Measurements from ENCODE around the gene CMTR2. TPM values are rescaled to one million over a fixed set of nuclear protein-coding genes. Genes with fewer than 3 reads are reported as not detected.

Gene CMTR2
- total RNA-seq, 2 donors from 2014 or later: 17.7 to 21.8 TPM

Other genes starting within 250 kb of the CMTR2 start
- 1 to 10 TPM in 1 of 2 donors, under 1 TPM in 1; 0.67 to 1.9 TPM for gene HYDIN, start 58.7 kb downstream of the CMTR2 start, total RNA-seq
- gene CALB2, start 69.3 kb upstream of the CMTR2 start, total RNA-seq: 1 to 10 TPM; 4.4 to 6.6 TPM
- gene TLE7, start 152.7 kb upstream of the CMTR2 start, total RNA-seq: not detected
- 1 to 10 TPM; 6.4 to 7.2 TPM for gene ZNF23, start 172.8 kb upstream of the CMTR2 start, total RNA-seq
- gene ZNF19, start 199.9 kb upstream of the CMTR2 start, total RNA-seq: 1 to 10 TPM; 8.3 to 9.8 TPM
- gene CHST4, start 237.0 kb upstream of the CMTR2 start, total RNA-seq: not detected